ENCODE measurements around the gene RPS10.

DNA sequence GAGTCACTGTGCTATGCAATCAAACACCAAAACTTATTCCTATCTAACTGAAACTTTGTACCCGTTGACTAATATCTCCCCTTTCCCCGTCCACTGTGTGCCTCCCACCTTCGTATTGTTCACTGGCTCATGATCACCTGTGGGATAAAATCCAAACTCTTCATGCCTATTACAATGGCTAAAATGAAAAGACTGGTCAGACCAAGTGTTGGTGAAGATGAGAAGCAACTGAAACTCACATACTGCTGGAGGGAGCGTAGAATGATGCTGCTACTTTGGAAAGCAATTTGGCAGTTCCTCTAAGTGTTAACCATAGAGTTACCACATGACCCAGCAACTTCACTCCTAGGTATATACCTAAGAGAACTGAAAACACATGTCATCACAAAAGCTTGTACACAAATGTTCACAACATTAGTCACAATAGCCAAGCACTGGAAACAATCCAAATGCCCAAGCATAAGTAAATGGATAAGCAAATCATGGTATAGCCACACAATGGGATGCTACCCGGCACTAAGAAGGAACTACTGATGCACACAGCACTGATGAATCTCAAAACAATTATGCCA is 13.1 kb downstream of the RPS10 start:
- TF ChIP-seq, protein P1, sequence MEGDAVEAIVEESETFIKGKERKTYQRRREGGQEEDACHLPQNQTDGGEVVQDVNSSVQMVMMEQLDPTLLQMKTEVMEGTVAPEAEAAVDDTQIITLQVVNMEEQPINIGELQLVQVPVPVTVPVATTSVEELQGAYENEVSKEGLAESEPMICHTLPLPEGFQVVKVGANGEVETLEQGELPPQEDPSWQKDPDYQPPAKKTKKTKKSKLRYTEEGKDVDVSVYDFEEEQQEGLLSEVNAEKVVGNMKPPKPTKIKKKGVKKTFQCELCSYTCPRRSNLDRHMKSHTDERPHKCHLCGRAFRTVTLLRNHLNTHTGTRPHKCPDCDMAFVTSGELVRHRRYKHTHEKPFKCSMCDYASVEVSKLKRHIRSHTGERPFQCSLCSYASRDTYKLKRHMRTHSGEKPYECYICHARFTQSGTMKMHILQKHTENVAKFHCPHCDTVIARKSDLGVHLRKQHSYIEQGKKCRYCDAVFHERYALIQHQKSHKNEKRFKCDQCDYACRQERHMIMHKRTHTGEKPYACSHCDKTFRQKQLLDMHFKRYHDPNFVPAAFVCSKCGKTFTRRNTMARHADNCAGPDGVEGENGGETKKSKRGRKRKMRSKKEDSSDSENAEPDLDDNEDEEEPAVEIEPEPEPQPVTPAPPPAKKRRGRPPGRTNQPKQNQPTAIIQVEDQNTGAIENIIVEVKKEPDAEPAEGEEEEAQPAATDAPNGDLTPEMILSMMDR (conservative IDR thresholded peaks at IDR 0.05; ENCODE audit: low read depth in 2 of 2), result no peak
- TF ChIP-seq ZNF114 (CRISPR knock-in tag; IDR thresholded peaks at IDR 0.05) (no peak), EZH2 (IDR thresholded peaks at IDR 0.05; ENCODE audit: low read depth, unreplicated experiment) (no peak), POLR2AphosphoS5 (IDR thresholded peaks at IDR 0.05; ENCODE audit: low read depth) (no peak), EZH2phosphoT487 (IDR thresholded peaks at IDR 0.05; ENCODE audit: unreplicated experiment) (no peak), ZNF331 (CRISPR knock-in tag; IDR thresholded peaks at IDR 0.05; ENCODE audit: low read depth) (no peak), JUNB (IDR thresholded peaks at IDR 0.05; ENCODE audit: unreplicated experiment) (no peak), CREB1 (CRISPR knock-in tag; IDR thresholded peaks at IDR 0.05; ENCODE audit: low read depth) (no peak), STAT1 (IDR thresholded peaks at IDR 0.05; ENCODE audit: unreplicated experiment) (no peak)
- TF ChIP-seq, protein P2, sequence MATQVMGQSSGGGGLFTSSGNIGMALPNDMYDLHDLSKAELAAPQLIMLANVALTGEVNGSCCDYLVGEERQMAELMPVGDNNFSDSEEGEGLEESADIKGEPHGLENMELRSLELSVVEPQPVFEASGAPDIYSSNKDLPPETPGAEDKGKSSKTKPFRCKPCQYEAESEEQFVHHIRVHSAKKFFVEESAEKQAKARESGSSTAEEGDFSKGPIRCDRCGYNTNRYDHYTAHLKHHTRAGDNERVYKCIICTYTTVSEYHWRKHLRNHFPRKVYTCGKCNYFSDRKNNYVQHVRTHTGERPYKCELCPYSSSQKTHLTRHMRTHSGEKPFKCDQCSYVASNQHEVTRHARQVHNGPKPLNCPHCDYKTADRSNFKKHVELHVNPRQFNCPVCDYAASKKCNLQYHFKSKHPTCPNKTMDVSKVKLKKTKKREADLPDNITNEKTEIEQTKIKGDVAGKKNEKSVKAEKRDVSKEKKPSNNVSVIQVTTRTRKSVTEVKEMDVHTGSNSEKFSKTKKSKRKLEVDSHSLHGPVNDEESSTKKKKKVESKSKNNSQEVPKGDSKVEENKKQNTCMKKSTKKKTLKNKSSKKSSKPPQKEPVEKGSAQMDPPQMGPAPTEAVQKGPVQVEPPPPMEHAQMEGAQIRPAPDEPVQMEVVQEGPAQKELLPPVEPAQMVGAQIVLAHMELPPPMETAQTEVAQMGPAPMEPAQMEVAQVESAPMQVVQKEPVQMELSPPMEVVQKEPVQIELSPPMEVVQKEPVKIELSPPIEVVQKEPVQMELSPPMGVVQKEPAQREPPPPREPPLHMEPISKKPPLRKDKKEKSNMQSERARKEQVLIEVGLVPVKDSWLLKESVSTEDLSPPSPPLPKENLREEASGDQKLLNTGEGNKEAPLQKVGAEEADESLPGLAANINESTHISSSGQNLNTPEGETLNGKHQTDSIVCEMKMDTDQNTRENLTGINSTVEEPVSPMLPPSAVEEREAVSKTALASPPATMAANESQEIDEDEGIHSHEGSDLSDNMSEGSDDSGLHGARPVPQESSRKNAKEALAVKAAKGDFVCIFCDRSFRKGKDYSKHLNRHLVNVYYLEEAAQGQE (IDR thresholded peaks at IDR 0.05; ENCODE audit: unreplicated experiment), result no peak
- TF ChIP-seq, protein P3, sequence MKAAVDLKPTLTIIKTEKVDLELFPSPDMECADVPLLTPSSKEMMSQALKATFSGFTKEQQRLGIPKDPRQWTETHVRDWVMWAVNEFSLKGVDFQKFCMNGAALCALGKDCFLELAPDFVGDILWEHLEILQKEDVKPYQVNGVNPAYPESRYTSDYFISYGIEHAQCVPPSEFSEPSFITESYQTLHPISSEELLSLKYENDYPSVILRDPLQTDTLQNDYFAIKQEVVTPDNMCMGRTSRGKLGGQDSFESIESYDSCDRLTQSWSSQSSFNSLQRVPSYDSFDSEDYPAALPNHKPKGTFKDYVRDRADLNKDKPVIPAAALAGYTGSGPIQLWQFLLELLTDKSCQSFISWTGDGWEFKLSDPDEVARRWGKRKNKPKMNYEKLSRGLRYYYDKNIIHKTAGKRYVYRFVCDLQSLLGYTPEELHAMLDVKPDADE (IDR thresholded peaks at IDR 0.05), result no peak
- TF ChIP-seq, protein P4, sequence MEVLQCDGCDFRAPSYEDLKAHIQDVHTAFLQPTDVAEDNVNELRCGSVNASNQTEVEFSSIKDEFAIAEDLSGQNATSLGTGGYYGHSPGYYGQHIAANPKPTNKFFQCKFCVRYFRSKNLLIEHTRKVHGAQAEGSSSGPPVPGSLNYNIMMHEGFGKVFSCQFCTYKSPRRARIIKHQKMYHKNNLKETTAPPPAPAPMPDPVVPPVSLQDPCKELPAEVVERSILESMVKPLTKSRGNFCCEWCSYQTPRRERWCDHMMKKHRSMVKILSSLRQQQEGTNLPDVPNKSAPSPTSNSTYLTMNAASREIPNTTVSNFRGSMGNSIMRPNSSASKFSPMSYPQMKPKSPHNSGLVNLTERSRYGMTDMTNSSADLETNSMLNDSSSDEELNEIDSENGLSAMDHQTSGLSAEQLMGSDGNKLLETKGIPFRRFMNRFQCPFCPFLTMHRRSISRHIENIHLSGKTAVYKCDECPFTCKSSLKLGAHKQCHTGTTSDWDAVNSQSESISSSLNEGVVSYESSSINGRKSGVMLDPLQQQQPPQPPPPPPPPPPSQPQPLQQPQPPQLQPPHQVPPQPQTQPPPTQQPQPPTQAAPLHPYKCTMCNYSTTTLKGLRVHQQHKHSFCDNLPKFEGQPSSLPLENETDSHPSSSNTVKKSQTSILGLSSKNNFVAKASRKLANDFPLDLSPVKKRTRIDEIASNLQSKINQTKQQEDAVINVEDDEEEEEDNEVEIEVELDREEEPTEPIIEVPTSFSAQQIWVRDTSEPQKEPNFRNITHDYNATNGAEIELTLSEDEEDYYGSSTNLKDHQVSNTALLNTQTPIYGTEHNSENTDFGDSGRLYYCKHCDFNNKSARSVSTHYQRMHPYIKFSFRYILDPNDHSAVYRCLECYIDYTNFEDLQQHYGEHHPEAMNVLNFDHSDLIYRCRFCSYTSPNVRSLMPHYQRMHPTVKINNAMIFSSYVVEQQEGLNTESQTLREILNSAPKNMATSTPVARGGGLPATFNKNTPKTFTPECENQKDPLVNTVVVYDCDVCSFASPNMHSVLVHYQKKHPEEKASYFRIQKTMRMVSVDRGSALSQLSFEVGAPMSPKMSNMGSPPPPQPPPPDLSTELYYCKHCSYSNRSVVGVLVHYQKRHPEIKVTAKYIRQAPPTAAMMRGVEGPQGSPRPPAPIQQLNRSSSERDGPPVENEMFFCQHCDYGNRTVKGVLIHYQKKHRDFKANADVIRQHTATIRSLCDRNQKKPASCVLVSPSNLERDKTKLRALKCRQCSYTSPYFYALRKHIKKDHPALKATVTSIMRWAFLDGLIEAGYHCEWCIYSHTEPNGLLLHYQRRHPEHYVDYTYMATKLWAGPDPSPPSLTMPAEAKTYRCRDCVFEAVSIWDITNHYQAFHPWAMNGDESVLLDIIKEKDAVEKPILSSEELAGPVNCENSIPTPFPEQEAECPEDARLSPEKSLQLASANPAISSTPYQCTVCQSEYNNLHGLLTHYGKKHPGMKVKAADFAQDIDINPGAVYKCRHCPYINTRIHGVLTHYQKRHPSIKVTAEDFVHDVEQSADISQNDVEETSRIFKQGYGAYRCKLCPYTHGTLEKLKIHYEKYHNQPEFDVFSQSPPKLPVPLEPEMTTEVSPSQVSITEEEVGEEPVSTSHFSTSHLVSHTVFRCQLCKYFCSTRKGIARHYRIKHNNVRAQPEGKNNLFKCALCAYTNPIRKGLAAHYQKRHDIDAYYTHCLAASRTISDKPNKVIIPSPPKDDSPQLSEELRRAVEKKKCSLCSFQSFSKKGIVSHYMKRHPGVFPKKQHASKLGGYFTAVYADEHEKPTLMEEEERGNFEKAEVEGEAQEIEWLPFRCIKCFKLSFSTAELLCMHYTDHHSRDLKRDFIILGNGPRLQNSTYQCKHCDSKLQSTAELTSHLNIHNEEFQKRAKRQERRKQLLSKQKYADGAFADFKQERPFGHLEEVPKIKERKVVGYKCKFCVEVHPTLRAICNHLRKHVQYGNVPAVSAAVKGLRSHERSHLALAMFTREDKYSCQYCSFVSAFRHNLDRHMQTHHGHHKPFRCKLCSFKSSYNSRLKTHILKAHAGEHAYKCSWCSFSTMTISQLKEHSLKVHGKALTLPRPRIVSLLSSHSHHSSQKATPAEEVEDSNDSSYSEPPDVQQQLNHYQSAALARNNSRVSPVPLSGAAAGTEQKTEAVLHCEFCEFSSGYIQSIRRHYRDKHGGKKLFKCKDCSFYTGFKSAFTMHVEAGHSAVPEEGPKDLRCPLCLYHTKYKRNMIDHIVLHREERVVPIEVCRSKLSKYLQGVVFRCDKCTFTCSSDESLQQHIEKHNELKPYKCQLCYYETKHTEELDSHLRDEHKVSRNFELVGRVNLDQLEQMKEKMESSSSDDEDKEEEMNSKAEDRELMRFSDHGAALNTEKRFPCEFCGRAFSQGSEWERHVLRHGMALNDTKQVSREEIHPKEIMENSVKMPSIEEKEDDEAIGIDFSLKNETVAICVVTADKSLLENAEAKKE (CRISPR knock-in tag; IDR thresholded peaks at IDR 0.05), result no peak

Measured in GM23338 (cell line).